GM12878 (cell line): ENCODE results near the gene ANTXR1.

ENCODE experiments used
- ATF3 ChIP-seq: IDR thresholded peaks from 2 replicates; pipeline ENCODE4 v1.6.1; 2011; ENCODE audit warnings: low read depth, mild to moderate bottlenecking, low read length, moderate library complexity, borderline replicate concordance; ENCODE audit errors: extremely low read depth
- CTCF ChIP-seq, 3 experiments: IDR thresholded peaks in 2 of 3; conservative IDR thresholded peaks in 1 of 3; 2 replicates each; pipeline ENCODE4 v1.5.1; 2011; ENCODE audit warnings: low read depth in 3 of 3, low read length in 3 of 3, mild to moderate bottlenecking in 3 of 3, control low read depth in 2 of 3, moderate library complexity in 2 of 3, inconsistent platforms in 1 of 3, mixed read lengths in 1 of 3; ENCODE audit not compliant: control insufficient read depth in 2 of 3, insufficient read depth in 1 of 3; ENCODE audit errors: extremely low read depth in 1 of 3
- EP300 ChIP-seq, 2 experiments: fragments of 150-350 bp in 1 of 2; IDR thresholded peaks; 2 replicates each; pipeline ENCODE4 v1.6.1; 2011 to 2012; ENCODE audit warnings: low read depth in 2 of 2, low read length in 2 of 2, borderline replicate concordance in 1 of 2, improper control_type of control experiment in 1 of 2, inconsistent platforms in 1 of 2; ENCODE audit not compliant: control insufficient read depth in 1 of 2
- EZH2 ChIP-seq: IDR thresholded peaks from 2 replicates; pipeline ENCODE4 v1.6.1; 2012; ENCODE audit warnings: low read depth, mild to moderate bottlenecking, control low read depth, inconsistent platforms, low read length, borderline replicate concordance; ENCODE audit not compliant: control insufficient read depth
- NFXL1 ChIP-seq: fragments of 450-650 bp; IDR thresholded peaks from 2 replicates; pipeline ENCODE4 v1.6.1; 2017; ENCODE audit warnings: antibody characterized with exemption, mild to moderate bottlenecking, borderline replicate concordance
- POLR2A ChIP-seq: IDR thresholded peaks from 2 replicates; pipeline ENCODE4 v1.6.1; 2011; ENCODE audit warnings: low read depth, mild to moderate bottlenecking, low read length
- POLR2AphosphoS5 ChIP-seq: IDR thresholded peaks from 2 replicates; pipeline ENCODE4 v1.6.1; 2011; ENCODE audit warnings: mild to moderate bottlenecking, low read length, inconsistent platforms
- TBL1XR1 ChIP-seq: IDR thresholded peaks from 2 replicates; pipeline ENCODE4 v1.6.1; 2012; ENCODE audit warnings: low read depth, low read length, improper control_type of control experiment
- ZNF274 ChIP-seq: IDR thresholded peaks from one replicate; pipeline ENCODE4 v1.8.0; 2011; ENCODE audit not compliant: insufficient read length, insufficient read depth
- TF ChIP-seq, protein P1 (sequence below): fragments of 150-350 bp; IDR thresholded peaks from 2 replicates; pipeline ENCODE4 v1.6.1; 2016; ENCODE audit warnings: low read depth, low read length
- TF ChIP-seq, protein P2 (sequence below): fragments of 450-650 bp; conservative IDR thresholded peaks from 2 replicates; pipeline ENCODE4 v1.6.1; 2017; ENCODE audit warnings: mild to moderate bottlenecking, moderate library complexity

DNA sequence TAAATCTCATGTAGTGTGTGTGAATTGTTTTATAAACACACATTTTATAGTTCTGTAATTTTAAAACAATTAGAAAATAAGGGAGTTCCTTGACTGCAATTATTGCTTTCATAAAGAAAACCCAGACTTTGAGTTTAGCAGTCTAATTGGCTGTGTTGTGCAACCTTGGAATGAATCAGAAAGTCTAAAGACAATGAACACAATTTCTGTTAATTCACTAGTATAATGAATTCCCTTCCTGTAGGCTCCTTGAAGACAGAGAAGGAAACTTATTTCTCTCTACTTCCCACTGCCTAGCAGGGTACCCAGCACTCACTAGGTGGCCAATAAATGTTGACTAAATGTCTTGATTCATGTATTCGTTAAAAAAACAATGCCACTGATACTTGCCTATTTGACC is 79.9 kb downstream of the ANTXR1 start:
- no peak for TF ChIP-seq EZH2
- TF ChIP-seq ATF3: no peak
- no peak for TF ChIP-seq POLR2AphosphoS5
- TF ChIP-seq EP300 (IDR thresholded peaks at IDR 0.05; ENCODE audit: borderline replicate concordance in 1 of 2, control insufficient read depth in 1 of 2, low read depth in 2 of 2, low read length in 2 of 2): no peak
- TF ChIP-seq ZNF274: no peak
- no peak for TF ChIP-seq POLR2A
- TF ChIP-seq CTCF (IDR thresholded peaks at IDR 0.05 in 2 of 3, conservative IDR thresholded peaks at IDR 0.05 in 1 of 3; ENCODE audit: control insufficient read depth in 2 of 3, extremely low read depth in 1 of 3, insufficient read depth in 1 of 3, low read depth in 3 of 3, low read length in 3 of 3): no peak
- no peak for TF ChIP-seq NFXL1
- TF ChIP-seq TBL1XR1: no peak
- TF ChIP-seq, protein P1, sequence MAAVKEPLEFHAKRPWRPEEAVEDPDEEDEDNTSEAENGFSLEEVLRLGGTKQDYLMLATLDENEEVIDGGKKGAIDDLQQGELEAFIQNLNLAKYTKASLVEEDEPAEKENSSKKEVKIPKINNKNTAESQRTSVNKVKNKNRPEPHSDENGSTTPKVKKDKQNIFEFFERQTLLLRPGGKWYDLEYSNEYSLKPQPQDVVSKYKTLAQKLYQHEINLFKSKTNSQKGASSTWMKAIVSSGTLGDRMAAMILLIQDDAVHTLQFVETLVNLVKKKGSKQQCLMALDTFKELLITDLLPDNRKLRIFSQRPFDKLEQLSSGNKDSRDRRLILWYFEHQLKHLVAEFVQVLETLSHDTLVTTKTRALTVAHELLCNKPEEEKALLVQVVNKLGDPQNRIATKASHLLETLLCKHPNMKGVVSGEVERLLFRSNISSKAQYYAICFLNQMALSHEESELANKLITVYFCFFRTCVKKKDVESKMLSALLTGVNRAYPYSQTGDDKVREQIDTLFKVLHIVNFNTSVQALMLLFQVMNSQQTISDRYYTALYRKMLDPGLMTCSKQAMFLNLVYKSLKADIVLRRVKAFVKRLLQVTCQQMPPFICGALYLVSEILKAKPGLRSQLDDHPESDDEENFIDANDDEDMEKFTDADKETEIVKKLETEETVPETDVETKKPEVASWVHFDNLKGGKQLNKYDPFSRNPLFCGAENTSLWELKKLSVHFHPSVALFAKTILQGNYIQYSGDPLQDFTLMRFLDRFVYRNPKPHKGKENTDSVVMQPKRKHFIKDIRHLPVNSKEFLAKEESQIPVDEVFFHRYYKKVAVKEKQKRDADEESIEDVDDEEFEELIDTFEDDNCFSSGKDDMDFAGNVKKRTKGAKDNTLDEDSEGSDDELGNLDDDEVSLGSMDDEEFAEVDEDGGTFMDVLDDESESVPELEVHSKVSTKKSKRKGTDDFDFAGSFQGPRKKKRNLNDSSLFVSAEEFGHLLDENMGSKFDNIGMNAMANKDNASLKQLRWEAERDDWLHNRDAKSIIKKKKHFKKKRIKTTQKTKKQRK: no peak
- TF ChIP-seq, protein P2, sequence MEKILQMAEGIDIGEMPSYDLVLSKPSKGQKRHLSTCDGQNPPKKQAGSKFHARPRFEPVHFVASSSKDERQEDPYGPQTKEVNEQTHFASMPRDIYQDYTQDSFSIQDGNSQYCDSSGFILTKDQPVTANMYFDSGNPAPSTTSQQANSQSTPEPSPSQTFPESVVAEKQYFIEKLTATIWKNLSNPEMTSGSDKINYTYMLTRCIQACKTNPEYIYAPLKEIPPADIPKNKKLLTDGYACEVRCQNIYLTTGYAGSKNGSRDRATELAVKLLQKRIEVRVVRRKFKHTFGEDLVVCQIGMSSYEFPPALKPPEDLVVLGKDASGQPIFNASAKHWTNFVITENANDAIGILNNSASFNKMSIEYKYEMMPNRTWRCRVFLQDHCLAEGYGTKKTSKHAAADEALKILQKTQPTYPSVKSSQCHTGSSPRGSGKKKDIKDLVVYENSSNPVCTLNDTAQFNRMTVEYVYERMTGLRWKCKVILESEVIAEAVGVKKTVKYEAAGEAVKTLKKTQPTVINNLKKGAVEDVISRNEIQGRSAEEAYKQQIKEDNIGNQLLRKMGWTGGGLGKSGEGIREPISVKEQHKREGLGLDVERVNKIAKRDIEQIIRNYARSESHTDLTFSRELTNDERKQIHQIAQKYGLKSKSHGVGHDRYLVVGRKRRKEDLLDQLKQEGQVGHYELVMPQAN: no peak
